SK-N-MC (cell line): ENCODE measurements around the gene CHRNB1.

Experiments
- DNase-seq: peaks from one replicate; pipeline ENCODE4 v3.0.0-alpha.2; 2011; ENCODE audit warnings: low read depth, low spot score
- H3K27ac ChIP-seq: fragments of 200-600 bp; sonication (generic); 2 replicates; pipeline ENCODE4 v1.5.1; 2016; ENCODE audit warnings: mixed run types
- H3K36me3 ChIP-seq: fragments of 200-600 bp; sonication (generic); 2 replicates; pipeline ENCODE4 v1.6.1; 2017; ENCODE audit warnings: antibody characterized with exemption, low read length, mixed read lengths; ENCODE audit not compliant: insufficient read depth
- H3K4me3 ChIP-seq: fragments of 200-600 bp; sonication (generic); 2 replicates; pipeline ENCODE4 v1.5.1; 2016
- H3K9ac ChIP-seq: fragments of 200-600 bp; sonication (generic); 2 replicates; pipeline ENCODE4 v1.8.0; 2017; ENCODE audit warnings: mixed run types, mixed read lengths; ENCODE audit not compliant: insufficient read length
- H3K9me3 ChIP-seq: fragments of 200-600 bp; sonication (generic); 2 replicates; pipeline ENCODE4 v1.6.1; 2017; ENCODE audit warnings: low read depth, mild to moderate bottlenecking, antibody characterized with exemption, low read length, moderate library complexity, mixed read lengths
- EZH2 ChIP-seq: fragments of 200-600 bp; sonication (generic); IDR thresholded peaks from one replicate; pipeline ENCODE4 v1.6.1; 2017; ENCODE audit warnings: antibody characterized with exemption
- FOXP2 ChIP-seq: optimal IDR thresholded peaks from 2 replicates; pipeline ENCODE3; 2011; ENCODE audit warnings: mild to moderate bottlenecking, moderate library complexity; ENCODE audit not compliant: insufficient read depth; ENCODE audit errors: extremely low read length, control extremely low read depth
- POLR2AphosphoS5 ChIP-seq: IDR thresholded peaks from 2 replicates; pipeline ENCODE4 v1.6.1; 2012; ENCODE audit warnings: mild to moderate bottlenecking, low read depth, low read length, borderline replicate concordance

Gene CHRNB1

GRCh38 chr17:7429722-7430121 lies 15.1 kb upstream of the CHRNB1 start:
- Histone ChIP-seq H3K9me3 (no peaks in the 10 kb centered on the region), H3K36me3 (no peaks in the 10 kb centered on the region), H3K27ac (no peak overlapping the region), H3K9ac (no peak overlapping the region), H3K4me3 (no peak overlapping the region)
- TF ChIP-seq POLR2AphosphoS5 (no peak), FOXP2 (no peak), EZH2 (no peak)
- no peak for DNase-seq

- DNase-seq, result no peak
- no peak for TF ChIP-seq FOXP2
- H3K36me3 ChIP-seq, result no peaks in the 10 kb centered on the region
- H3K9ac ChIP-seq, result no peak overlapping the region
- no peaks in the 10 kb centered on the region for H3K9me3 ChIP-seq
- no peak overlapping the region for H3K27ac ChIP-seq
- no peak overlapping the region for H3K4me3 ChIP-seq
Observed at GRCh38 chr17:7431231-7431630, 13.6 kb upstream of the CHRNB1 start.

- Histone ChIP-seq H3K36me3 (no peaks in the 10 kb centered on the region), H3K4me3 (no peak overlapping the region), H3K9ac (no peak overlapping the region), H3K27ac (no peak overlapping the region), H3K9me3 (no peaks in the 10 kb centered on the region)
- DNase-seq, result no peak
- TF ChIP-seq POLR2AphosphoS5, result no peak
- TF ChIP-seq FOXP2, result no peak
- TF ChIP-seq EZH2, result no peak
Observed at GRCh38 chr17:7432296-7432695, 12.6 kb upstream of the CHRNB1 start.

- peak overlapping the region; percentile 67 for H3K27ac ChIP-seq
- TF ChIP-seq POLR2AphosphoS5 (peak; percentile 9; the same call in 1 of the 2 replicates), FOXP2 (no peak)
- no peak for DNase-seq
- H3K36me3 ChIP-seq, result no peaks in the 10 kb centered on the region
- H3K9me3 ChIP-seq, result no peaks in the 10 kb centered on the region
- peak overlapping the region; percentile 67 for H3K9ac ChIP-seq
- peak overlapping the region; percentile 93 for H3K4me3 ChIP-seq
Observed at GRCh38 chr17:7435676-7436555, 8.9 kb upstream of the CHRNB1 start.

GRCh38 chr17:7436556-7437368 lies 8.1 kb upstream of the CHRNB1 start:
- no peak for DNase-seq
- Histone ChIP-seq H3K9me3 (no peaks in the 10 kb centered on the region), H3K27ac (peak overlapping the region; percentile 67), H3K4me3 (peak overlapping the region; percentile 93), H3K9ac (peak overlapping the region; percentile 67), H3K36me3 (no peaks in the 10 kb centered on the region)
- TF ChIP-seq POLR2AphosphoS5 (peak; percentile 29; the same call in 1 of the 2 replicates), EZH2 (no peak), FOXP2 (no peak)

GRCh38 chr17:7437369-7437863 lies 7.4 kb upstream of the CHRNB1 start:
- H3K9ac ChIP-seq, result peak overlapping the region; percentile 67
- H3K27ac ChIP-seq, result no peak overlapping the region
- H3K4me3 ChIP-seq, result peak overlapping the region; percentile 93
- TF ChIP-seq EZH2 (no peak), POLR2AphosphoS5 (no peak), FOXP2 (no peak)
- no peaks in the 10 kb centered on the region for H3K36me3 ChIP-seq
- no peaks in the 10 kb centered on the region for H3K9me3 ChIP-seq
- DNase-seq, result no peak

- Histone ChIP-seq H3K9me3 (no peaks in the 10 kb centered on the region), H3K9ac (peak overlapping the region; percentile 70), H3K27ac (no peak overlapping the region), H3K4me3 (peak overlapping the region; percentile 93), H3K36me3 (no peaks in the 10 kb centered on the region)
- peak; percentile 42; the same call in 1 of the 2 replicates for TF ChIP-seq POLR2AphosphoS5
- no peak for TF ChIP-seq FOXP2
- no peak for DNase-seq
Observed at GRCh38 chr17:7437950-7438614, 6.8 kb upstream of the CHRNB1 start.
